ENCODE results near the gene CHIC2.

CHIC2 gene

GRCh38 chr4:54041933-54042332, 22.5 kb downstream of the CHIC2 start:
- Histone ChIP-seq H3K4me3 (IDR thresholded peaks at IDR 0.05; ENCODE audit: insufficient read depth, low read depth, low read length) (no peak overlapping the region), H4K20me1 (ENCODE audit: insufficient read depth) (no peaks in the 10 kb centered on the region), H3K36me3 (ENCODE audit: insufficient read depth) (no peaks in the 10 kb centered on the region), H3K27ac (no peak overlapping the region), H3K4me1 (ENCODE audit: low read depth, poor library complexity, severe bottlenecking) (peaks cover 11% of the 10 kb centered on the region), H3K9ac (no peak overlapping the region), H2AFZ (ENCODE audit: low read depth) (no peak overlapping the region), H3K4me2 (no peak overlapping the region), H3K79me2 (ENCODE audit: insufficient read depth, low read depth) (peaks cover 7% of the 10 kb centered on the region; the same call in 1 of the 2 replicates), H3K27me3 (ENCODE audit: insufficient read depth, low read depth) (no peaks in the 10 kb centered on the region)
- TF ChIP-seq CTCF (conservative IDR thresholded peaks at IDR 0.05; ENCODE audit: low read depth, low read length): no peak

GRCh38 chr4:54041100-54041499, 23.3 kb downstream of the CHIC2 start:
- no peaks in the 10 kb centered on the region for H4K20me1 ChIP-seq (ENCODE audit: insufficient read depth)

GRCh38 chr4:54038056-54038455, 26.3 kb downstream of the CHIC2 start:
- Histone ChIP-seq H3K9ac (no peak overlapping the region), H3K36me3 (ENCODE audit: insufficient read depth) (no peaks in the 10 kb centered on the region), H3K79me2 (ENCODE audit: insufficient read depth, low read depth) (peaks cover 7% of the 10 kb centered on the region; the same call in 1 of the 2 replicates), H2AFZ (ENCODE audit: low read depth) (no peak overlapping the region), H3K27ac (no peak overlapping the region), H4K20me1 (ENCODE audit: insufficient read depth) (no peaks in the 10 kb centered on the region), H3K27me3 (ENCODE audit: insufficient read depth, low read depth) (no peaks in the 10 kb centered on the region), H3K4me2 (no peak overlapping the region), H3K4me1 (ENCODE audit: low read depth, poor library complexity, severe bottlenecking) (peaks cover 16% of the 10 kb centered on the region), H3K4me3 (IDR thresholded peaks at IDR 0.05; ENCODE audit: insufficient read depth, low read depth, low read length) (no peak overlapping the region)
- no peak for TF ChIP-seq CTCF (conservative IDR thresholded peaks at IDR 0.05; ENCODE audit: low read depth, low read length)

More at GRCh38 chr4:54041100-54041499, 23.3 kb downstream of the CHIC2 start:
- Histone ChIP-seq H3K4me1 (ENCODE audit: low read depth, poor library complexity, severe bottlenecking) (peaks cover 11% of the 10 kb centered on the region), H3K4me3 (IDR thresholded peaks at IDR 0.05; ENCODE audit: insufficient read depth, low read depth, low read length) (no peak overlapping the region), H3K27ac (no peak overlapping the region), H3K27me3 (ENCODE audit: insufficient read depth, low read depth) (no peaks in the 10 kb centered on the region), H3K36me3 (ENCODE audit: insufficient read depth) (no peaks in the 10 kb centered on the region), H2AFZ (ENCODE audit: low read depth) (no peak overlapping the region), H3K79me2 (ENCODE audit: insufficient read depth, low read depth) (peaks cover 7% of the 10 kb centered on the region; the same call in 1 of the 2 replicates), H3K9ac (no peak overlapping the region), H3K4me2 (no peak overlapping the region)
- TF ChIP-seq CTCF (conservative IDR thresholded peaks at IDR 0.05; ENCODE audit: low read depth, low read length): no peak

- H3K4me3 ChIP-seq (IDR thresholded peaks at IDR 0.05; ENCODE audit: insufficient read depth, low read depth, low read length): no peak overlapping the region
- H4K20me1 ChIP-seq (ENCODE audit: insufficient read depth): no peaks in the 10 kb centered on the region
- H3K36me3 ChIP-seq (ENCODE audit: insufficient read depth): no peaks in the 10 kb centered on the region
- H3K4me1 ChIP-seq (ENCODE audit: low read depth, poor library complexity, severe bottlenecking): peaks cover 27% of the 10 kb centered on the region
- no peak overlapping the region for H3K4me2 ChIP-seq
- no peak for TF ChIP-seq CTCF (conservative IDR thresholded peaks at IDR 0.05; ENCODE audit: low read depth, low read length)
- no peak overlapping the region for H3K27ac ChIP-seq
- H3K27me3 ChIP-seq (ENCODE audit: insufficient read depth, low read depth): no peaks in the 10 kb centered on the region
- no peak overlapping the region for H3K9ac ChIP-seq
- H3K79me2 ChIP-seq (ENCODE audit: insufficient read depth, low read depth): no peaks in the 10 kb centered on the region
- no peak overlapping the region for H2AFZ ChIP-seq (ENCODE audit: low read depth)
These were observed 28.2 kb downstream of the CHIC2 start for GRCh38 chr4:54036184-54036583.
